Activated naive CD4-positive, alpha-beta T cell treated with anti-CD3 and anti-CD28 coated beads, Interleukin-2, amount 50 U/mL, for 24 hours (primary cell): Measurements from ENCODE around the gene DNAJC5.

Source experiments
- H3K27ac Mint-ChIP-seq: one replicate; pipeline ENCODE4 v1.8.0; 2021; ENCODE audit warnings: mild to moderate bottlenecking, mixed read lengths
- H3K27me3 Mint-ChIP-seq: one replicate; pipeline ENCODE4 v1.8.0; 2021; ENCODE audit warnings: mixed read lengths
- H3K36me3 Mint-ChIP-seq: one replicate; pipeline ENCODE4 v1.8.0; 2021; ENCODE audit warnings: mixed read lengths
- H3K4me1 Mint-ChIP-seq: one replicate; pipeline ENCODE4 v1.8.0; 2021; ENCODE audit warnings: mixed read lengths
- H3K4me3 Mint-ChIP-seq: one replicate; pipeline ENCODE4 v1.8.0; 2021; ENCODE audit warnings: mild to moderate bottlenecking, mixed read lengths
- H3K9me3 Mint-ChIP-seq: one replicate; pipeline ENCODE4 v1.8.0; 2021; ENCODE audit warnings: mixed read lengths

The DNAJC5 gene

DNA sequence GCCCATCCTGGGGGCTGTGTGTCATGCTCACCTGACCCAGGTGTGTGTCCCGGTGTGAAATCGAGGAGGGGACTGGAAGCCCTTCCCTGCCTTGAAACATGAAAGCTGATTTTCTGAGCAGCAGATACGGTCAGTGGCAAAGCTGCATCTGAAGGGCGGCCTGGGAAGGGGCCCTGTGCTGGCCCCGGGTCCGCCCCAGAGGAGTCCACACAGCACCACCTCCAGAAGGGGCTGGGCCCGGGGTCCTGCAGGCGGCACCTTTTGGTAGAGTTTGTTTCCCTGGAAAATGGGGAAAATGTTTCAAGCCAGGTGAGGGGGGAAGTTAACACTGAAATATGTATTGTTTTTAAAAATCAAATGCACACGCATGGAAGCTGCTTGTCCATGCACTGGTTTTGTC, 40.5 kb downstream of the DNAJC5 start:
- no peaks in the 10 kb centered on the region for H3K27me3 Mint-ChIP-seq
- H3K27ac Mint-ChIP-seq: no peak overlapping the region
- no peaks in the 10 kb centered on the region for H3K9me3 Mint-ChIP-seq
- peaks cover 3% of the 10 kb centered on the region for H3K36me3 Mint-ChIP-seq
- H3K4me1 Mint-ChIP-seq: no peaks in the 10 kb centered on the region
- no peak overlapping the region for H3K4me3 Mint-ChIP-seq

- no peaks in the 10 kb centered on the region for H3K9me3 Mint-ChIP-seq
- H3K36me3 Mint-ChIP-seq: peaks cover 1% of the 10 kb centered on the region
- H3K27ac Mint-ChIP-seq: no peak overlapping the region
- no peak overlapping the region for H3K4me3 Mint-ChIP-seq
- H3K4me1 Mint-ChIP-seq: peaks cover 8% of the 10 kb centered on the region
- no peaks in the 10 kb centered on the region for H3K27me3 Mint-ChIP-seq
Observed at GRCh38 chr20:63937596-63937995, 42.7 kb downstream of the DNAJC5 start.

DNA sequence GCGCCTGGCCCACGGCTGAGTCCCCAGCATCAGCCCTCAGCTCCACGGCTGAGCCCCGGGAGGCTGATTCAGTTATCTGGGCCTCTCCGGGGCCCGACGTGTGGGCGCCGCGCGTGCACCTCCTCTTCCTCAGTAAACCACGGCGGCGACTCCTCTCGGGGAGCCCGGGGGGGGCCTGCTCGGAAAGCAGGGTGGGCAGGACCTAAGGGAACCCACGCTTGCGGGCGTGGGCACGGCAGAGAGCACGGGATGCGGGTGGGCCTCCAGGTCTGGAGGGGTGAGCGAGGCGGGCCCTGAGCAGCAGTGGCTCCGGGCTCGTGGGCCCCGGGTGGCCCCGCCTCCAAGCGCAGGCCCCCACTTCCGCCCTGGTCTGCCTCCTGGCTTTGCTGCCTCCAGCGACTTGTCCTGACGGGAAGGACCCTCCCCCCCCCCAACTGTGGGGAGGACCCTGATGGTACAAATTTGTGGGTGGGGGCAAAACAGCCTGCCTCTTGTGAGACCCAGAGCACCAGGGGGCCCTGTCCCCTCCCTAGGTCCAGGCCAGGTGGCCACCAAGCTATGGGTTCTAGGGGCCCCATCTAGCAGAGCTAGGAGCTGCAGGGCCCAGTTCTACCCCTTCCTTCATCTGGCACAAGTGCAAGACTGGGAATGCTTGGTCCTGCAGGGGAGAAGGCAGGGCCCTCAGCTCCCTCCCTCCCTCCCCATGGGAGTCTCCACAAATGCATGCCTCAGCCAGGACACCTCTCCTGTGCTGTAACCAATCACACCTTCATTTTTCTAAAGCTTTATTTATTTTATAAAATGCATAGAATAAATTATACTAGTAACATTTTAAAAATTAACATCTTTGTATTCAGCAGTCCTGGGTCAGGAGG, 44.4 kb downstream of the DNAJC5 start:
- Mint-ChIP-seq H3K4me3 (no peak overlapping the region), H3K27me3 (no peaks in the 10 kb centered on the region), H3K9me3 (no peaks in the 10 kb centered on the region), H3K4me1 (peaks cover 8% of the 10 kb centered on the region), H3K36me3 (peaks cover 1% of the 10 kb centered on the region), H3K27ac (no peak overlapping the region)

DNA sequence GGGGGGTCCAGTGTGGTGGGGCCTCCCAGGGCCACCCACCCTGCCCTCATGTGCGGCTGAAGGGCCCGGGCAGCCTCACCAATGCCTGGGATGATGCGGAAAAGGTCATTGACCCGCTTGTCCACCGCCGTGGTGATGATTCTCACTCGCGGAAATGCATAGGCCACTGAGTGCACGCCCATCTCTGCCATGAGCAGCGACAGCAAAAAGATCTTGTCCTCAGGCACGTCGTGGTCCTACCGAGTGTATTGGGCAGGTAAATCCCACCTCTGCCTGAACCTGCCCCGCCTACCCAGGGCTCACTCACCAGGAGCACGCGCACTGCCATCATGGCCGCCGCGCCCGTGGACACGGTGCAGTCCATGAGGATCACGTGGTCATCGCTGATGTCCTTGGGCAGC, 45.1 kb downstream of the DNAJC5 start:
- H3K4me3 Mint-ChIP-seq: no peak overlapping the region
- H3K27ac Mint-ChIP-seq: no peak overlapping the region
- H3K36me3 Mint-ChIP-seq: no peaks in the 10 kb centered on the region
- no peaks in the 10 kb centered on the region for H3K27me3 Mint-ChIP-seq
- H3K9me3 Mint-ChIP-seq: no peaks in the 10 kb centered on the region
- H3K4me1 Mint-ChIP-seq: peaks cover 8% of the 10 kb centered on the region

DNA sequence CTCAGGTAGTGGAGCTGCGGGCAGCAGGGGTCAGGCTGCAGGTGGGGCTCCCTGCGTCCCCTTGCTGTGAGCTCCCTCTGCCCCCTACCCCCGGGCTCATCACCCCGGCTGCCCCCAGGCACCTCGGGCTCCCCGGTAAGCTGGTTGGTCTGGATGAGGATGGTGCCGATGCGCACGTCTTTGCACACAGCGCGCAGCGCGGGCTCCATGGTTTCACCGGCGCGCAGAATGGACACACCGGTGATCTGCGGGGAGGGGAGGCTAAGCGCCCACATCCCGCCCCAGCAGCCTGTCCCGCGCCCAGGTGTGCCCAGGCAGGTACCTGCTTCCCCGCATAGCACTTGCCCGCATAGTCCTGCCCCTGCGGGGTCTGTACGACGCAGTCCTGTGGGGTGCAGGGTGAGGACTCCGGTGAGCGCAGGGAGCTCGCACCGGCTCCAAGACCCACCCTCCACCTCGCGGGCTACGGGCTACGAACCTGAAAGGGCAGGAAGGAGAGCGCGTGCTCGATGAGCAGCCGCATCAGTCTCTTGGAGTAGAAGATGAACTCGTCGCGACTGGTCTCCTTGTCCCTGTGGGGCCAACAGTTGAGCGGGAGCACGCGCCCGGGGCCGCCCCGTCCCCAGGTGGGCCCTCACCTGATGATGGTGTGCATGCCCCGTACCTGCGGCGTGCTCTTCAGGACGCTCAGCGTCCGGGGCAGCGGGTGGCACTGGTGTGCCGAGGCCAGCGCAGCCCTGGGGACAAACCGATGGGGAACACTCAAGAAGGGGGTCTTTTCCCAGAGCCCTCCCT, 45.7 kb downstream of the DNAJC5 start:
- H3K4me1 Mint-ChIP-seq: peaks cover 8% of the 10 kb centered on the region
- no peaks in the 10 kb centered on the region for H3K27me3 Mint-ChIP-seq
- no peak overlapping the region for H3K27ac Mint-ChIP-seq
- no peaks in the 10 kb centered on the region for H3K9me3 Mint-ChIP-seq
- H3K36me3 Mint-ChIP-seq: no peaks in the 10 kb centered on the region
- no peak overlapping the region for H3K4me3 Mint-ChIP-seq

DNA sequence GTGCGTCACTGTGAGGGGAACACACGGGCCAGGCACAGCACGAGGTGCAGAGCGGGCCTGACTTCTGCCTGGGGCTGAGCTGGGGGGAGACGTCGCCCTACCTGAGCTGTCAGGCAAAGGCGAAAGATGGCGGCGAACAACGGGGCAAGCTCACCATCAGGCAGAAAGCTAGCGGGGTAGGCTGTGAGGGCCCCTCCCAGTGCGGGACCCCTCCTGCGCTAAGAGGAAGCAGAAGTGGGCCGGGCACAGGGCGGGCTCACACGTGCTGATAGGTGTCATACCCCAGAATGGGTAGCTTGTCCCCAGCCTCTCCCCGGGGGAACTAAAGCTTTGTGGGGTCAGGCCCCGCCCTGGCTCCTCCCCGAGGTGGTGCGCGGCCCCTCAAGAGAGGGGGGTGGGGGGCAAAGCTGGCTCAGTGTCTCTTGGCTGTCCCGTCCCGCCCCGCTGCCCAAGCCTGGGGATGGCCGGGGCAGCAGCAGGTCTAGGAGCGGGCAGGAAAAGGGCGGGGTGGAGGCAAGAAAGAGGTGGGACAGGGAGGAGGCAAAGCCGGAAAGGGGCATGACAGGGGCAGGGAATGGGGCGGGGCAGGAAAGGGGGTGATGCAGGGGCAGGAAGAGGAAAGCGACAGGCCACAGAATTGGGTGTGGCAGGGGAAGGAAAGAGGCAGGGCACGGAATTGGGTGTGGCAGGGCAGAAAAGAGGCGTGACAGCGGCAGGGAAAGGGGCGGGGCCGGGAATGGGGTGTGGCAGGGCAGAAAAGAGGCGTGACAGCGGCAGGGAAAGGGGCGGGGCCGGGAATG, 46.6 kb downstream of the DNAJC5 start:
- H3K4me3 Mint-ChIP-seq: no peak overlapping the region
- H3K4me1 Mint-ChIP-seq: peaks cover 8% of the 10 kb centered on the region
- no peaks in the 10 kb centered on the region for H3K36me3 Mint-ChIP-seq
- no peaks in the 10 kb centered on the region for H3K27me3 Mint-ChIP-seq
- no peaks in the 10 kb centered on the region for H3K9me3 Mint-ChIP-seq
- peak overlapping the region; percentile 30 for H3K27ac Mint-ChIP-seq

- H3K9me3 Mint-ChIP-seq: no peaks in the 10 kb centered on the region
- H3K4me1 Mint-ChIP-seq: peaks cover 14% of the 10 kb centered on the region
- peak overlapping the region; percentile 24 for H3K4me3 Mint-ChIP-seq
- H3K27me3 Mint-ChIP-seq: no peaks in the 10 kb centered on the region
- H3K27ac Mint-ChIP-seq: peak overlapping the region; percentile 79
- H3K36me3 Mint-ChIP-seq: no peaks in the 10 kb centered on the region
Observed at GRCh38 chr20:63942250-63942951, 47.5 kb downstream of the DNAJC5 start.

DNA sequence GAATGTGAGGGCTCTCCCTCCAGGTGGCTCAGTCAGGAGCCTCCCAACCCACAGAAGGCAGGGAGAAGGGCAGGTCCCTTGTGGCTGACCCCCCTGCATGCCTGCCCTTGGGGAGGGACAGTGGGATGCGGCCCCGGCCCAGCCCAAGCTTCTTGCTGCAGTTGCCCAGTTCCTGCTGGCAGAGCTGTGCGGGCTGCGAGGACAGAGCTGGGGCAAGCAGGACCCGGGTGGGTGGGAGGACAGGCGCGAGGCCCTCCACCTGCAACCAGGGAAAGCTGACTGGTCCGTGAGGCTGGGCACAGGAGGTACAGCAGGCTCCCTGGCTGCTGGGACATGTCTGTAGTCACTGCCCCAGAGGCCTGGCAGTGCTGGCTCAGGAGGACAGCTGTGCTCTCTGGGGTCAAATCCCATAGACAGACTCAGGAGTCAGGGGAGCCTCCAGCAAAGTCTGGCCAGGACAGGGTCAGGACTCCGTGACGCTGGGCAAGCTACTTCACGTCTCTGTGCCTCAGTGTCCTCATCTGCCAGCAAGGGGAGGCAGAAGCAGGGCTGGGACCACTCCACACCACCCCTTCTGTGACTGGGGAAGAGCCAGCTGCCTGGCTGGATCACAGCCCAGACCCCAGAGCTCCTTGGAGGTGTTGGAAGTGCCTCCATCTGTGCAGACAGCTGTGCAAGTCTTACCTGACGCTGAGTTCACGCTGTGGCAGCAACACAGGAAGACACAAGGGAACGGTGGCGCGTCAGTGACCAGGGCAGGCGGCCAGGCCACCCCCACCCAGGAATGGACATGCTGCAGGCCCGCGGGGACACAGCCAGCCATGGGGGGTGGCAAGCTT, 48.3 kb downstream of the DNAJC5 start:
- no peak overlapping the region for H3K27ac Mint-ChIP-seq
- no peaks in the 10 kb centered on the region for H3K36me3 Mint-ChIP-seq
- H3K4me1 Mint-ChIP-seq: peaks cover 22% of the 10 kb centered on the region
- no peaks in the 10 kb centered on the region for H3K27me3 Mint-ChIP-seq
- H3K4me3 Mint-ChIP-seq: no peak overlapping the region
- H3K9me3 Mint-ChIP-seq: no peaks in the 10 kb centered on the region

- Mint-ChIP-seq H3K27ac (no peak overlapping the region), H3K27me3 (no peaks in the 10 kb centered on the region), H3K9me3 (no peaks in the 10 kb centered on the region), H3K36me3 (no peaks in the 10 kb centered on the region), H3K4me1 (peaks cover 28% of the 10 kb centered on the region), H3K4me3 (no peak overlapping the region)
Observed at GRCh38 chr20:63943808-63944077, 48.8 kb downstream of the DNAJC5 start.

DNA sequence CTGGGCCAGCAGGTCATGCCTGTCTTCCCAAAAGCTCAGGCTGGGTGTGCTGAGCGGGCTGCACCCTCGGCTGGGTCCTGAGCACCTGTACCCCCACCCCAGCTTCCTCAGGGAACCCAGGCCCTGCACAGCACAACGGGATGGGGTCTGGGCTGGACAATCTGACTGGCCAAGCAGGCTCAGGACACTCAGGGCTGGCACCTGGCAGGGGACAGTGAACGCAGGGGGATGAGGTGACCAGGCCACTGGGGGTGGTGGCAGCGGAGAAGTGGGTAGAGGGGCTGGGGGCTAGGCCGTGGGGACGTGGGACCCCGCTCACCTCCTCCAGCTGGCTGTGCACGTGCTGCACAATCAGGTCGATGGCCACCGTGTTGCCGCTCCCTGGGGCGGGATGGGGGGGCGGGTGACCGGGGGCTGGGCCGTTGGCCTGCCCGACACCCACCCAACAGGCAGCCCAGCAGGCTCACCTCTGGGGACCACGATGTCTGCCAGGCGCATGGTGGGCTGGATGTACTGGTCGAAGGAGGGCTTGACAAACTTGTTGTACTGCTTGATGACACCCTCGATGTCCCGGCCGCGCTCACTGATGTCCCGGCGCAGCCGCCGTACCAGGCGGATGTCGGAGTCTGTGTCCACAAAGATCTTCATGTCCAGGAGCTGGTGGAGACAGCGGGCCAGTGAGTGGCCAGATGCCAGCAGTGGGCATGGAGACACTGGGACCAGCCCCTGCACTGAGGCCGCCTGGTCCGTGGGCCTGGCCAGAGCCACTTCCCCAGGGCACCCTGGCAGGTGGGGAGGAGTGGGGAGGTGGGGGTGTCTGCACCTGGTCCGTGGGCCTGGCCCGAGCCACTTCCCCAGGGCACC, 49.4 kb downstream of the DNAJC5 start:
- Mint-ChIP-seq H3K4me3 (no peak overlapping the region), H3K27me3 (no peaks in the 10 kb centered on the region), H3K9me3 (no peaks in the 10 kb centered on the region), H3K27ac (no peak overlapping the region), H3K4me1 (peaks cover 33% of the 10 kb centered on the region), H3K36me3 (no peaks in the 10 kb centered on the region)

DNA sequence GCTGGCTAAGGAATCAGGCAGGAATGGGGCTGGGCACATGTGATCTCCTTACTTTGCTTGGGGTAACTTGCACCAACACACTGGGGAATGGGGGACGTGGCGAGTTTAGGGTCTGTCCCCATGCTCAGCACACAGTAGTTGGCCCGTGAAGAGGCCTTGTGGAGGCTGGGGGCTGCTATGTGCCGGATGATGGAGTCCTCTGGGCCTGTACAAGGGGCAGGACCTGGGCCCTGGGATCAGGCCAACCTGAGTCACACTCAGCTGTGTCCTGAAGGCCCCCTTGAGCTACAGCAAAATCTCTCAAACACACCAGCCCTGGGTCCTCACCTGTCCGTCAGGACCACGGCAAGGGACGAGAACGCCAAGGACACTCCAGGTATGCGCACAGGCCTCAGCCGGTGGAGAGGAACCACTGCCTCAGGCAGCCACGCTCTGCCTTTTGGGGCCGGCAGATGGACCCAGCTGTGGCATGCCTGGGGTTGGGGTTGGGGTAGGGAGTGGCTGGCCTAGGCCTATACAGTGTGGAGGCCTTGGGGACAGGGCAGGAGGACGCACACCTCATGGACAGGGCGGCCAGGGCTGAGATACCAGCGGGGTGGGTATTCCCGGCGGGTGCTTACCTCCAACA, 50.2 kb downstream of the DNAJC5 start:
- Mint-ChIP-seq H3K4me3 (no peak overlapping the region), H3K27me3 (no peaks in the 10 kb centered on the region), H3K27ac (no peak overlapping the region), H3K4me1 (peaks cover 41% of the 10 kb centered on the region), H3K9me3 (no peaks in the 10 kb centered on the region), H3K36me3 (no peaks in the 10 kb centered on the region)

GRCh38 chr20:63945921-63946920, 51.3 kb downstream of the DNAJC5 start:
- H3K27ac Mint-ChIP-seq: no peak overlapping the region

More at GRCh38 chr20:63945921-63946920, 51.3 kb downstream of the DNAJC5 start:
- H3K9me3 Mint-ChIP-seq: no peaks in the 10 kb centered on the region
- H3K4me3 Mint-ChIP-seq: no peak overlapping the region
- no peaks in the 10 kb centered on the region for H3K36me3 Mint-ChIP-seq
- H3K4me1 Mint-ChIP-seq: peaks cover 38% of the 10 kb centered on the region
- no peaks in the 10 kb centered on the region for H3K27me3 Mint-ChIP-seq
